GM12801 (cell line): ENCODE data around the gene SLC27A5.

Source experiments
- TF ChIP-seq, protein P1 (sequence below): IDR thresholded peaks from one replicate; pipeline ENCODE4 v1.5.1; 2011; ENCODE audit warnings: control low read depth; ENCODE audit not compliant: insufficient read length; ENCODE audit errors: extremely low read depth

Gene SLC27A5

DNA sequence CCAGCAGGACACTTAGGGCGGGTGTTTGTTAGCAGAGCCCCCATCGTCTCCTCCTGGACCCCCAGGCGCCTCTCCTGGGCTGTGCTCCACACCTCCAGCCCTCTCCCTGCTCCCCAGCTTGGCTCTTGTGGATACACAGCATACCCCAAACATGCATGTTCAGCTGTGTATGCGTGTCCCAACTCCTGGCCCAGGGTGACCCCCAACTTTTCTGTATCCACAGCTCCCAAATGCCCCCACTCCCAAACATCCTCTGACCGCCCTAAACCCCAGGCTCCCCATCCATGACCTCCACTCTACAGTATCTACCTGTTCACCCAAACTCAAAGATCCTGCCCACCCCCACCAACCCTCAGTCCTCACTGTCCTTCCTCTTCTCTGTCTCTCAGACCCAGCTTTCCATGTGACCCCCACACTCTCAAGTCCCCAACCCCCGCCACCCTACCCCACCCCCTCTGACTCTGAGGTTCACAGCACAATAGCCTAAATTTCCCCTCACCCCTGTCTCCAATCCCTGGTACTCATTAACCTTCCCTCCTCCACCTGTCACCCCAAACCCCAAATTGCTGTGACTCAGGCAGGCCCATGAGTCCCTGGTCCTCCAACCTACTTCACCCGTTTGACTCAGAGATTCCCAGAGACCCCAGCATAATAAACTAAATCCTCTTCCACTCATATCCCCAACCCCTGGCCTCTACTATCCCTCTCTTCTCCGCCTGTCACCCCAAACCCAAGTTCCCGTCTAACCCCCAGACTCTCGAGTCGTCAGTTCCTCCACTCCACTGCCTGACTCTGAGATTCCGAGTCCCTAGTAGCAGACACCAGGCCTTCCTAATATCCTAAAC lies 45.7 kb upstream of the SLC27A5 start:
- TF ChIP-seq, protein P1, sequence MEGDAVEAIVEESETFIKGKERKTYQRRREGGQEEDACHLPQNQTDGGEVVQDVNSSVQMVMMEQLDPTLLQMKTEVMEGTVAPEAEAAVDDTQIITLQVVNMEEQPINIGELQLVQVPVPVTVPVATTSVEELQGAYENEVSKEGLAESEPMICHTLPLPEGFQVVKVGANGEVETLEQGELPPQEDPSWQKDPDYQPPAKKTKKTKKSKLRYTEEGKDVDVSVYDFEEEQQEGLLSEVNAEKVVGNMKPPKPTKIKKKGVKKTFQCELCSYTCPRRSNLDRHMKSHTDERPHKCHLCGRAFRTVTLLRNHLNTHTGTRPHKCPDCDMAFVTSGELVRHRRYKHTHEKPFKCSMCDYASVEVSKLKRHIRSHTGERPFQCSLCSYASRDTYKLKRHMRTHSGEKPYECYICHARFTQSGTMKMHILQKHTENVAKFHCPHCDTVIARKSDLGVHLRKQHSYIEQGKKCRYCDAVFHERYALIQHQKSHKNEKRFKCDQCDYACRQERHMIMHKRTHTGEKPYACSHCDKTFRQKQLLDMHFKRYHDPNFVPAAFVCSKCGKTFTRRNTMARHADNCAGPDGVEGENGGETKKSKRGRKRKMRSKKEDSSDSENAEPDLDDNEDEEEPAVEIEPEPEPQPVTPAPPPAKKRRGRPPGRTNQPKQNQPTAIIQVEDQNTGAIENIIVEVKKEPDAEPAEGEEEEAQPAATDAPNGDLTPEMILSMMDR: no peak

- TF ChIP-seq, protein P1: no peak
Measured at GRCh38 chr19:58556622-58557220, 44.9 kb upstream of the SLC27A5 start.

GRCh38 chr19:58555920-58556621 lies 44.3 kb upstream of the SLC27A5 start:
- TF ChIP-seq, protein P1: no peak

GRCh38 chr19:58555369-58555885 lies 43.6 kb upstream of the SLC27A5 start:
- TF ChIP-seq, protein P1: no peak

DNA sequence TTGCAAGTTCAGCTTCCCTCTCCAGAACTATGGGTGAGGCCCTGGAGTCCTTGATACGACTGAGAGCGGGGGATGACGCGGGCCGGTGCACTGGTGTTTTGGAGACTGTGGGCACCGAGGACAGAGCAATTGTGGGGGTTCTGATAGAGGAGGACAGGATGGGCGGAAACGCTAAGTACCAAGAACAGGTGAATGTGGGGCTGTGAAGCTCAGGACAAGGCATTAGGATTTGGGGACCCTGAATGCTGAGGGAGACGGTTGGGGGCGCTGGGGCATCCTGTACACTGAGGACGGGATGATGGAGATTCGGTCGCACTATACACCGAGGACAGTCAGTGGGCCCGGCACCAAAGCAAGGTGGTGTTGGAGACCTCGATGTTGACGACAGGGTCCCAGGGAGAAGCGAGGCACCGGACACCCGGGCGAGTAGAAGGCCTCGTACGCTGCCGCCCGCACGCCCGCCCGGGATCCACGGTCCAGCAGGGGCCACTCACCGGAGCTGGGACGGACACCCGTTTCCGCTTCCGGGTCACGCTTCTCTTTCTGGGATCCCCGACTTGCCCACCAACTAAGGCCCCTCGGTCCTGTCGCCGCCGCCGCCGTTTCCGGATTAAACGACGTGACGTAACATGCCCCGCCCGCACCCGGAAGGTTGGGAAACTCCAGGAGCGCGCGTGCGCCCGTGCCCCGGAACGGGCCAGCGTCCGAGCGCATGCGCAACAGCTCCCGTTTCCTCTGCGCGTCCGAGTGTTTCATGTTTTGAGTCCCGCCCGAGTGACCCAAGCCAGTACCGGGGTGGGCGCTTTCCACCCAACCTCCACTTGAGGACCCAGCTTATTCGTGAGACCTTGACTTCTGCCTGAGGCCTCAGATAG lies 42.9 kb upstream of the SLC27A5 start, which contains the start of gene CHMP2A:
Gene CHMP2A (minus strand): TSS at position 612 of the 875 bp plus-strand sequence. CDS start 893 bp downstream, outside the sequence.
- TF ChIP-seq, protein P1: no peak

DNA sequence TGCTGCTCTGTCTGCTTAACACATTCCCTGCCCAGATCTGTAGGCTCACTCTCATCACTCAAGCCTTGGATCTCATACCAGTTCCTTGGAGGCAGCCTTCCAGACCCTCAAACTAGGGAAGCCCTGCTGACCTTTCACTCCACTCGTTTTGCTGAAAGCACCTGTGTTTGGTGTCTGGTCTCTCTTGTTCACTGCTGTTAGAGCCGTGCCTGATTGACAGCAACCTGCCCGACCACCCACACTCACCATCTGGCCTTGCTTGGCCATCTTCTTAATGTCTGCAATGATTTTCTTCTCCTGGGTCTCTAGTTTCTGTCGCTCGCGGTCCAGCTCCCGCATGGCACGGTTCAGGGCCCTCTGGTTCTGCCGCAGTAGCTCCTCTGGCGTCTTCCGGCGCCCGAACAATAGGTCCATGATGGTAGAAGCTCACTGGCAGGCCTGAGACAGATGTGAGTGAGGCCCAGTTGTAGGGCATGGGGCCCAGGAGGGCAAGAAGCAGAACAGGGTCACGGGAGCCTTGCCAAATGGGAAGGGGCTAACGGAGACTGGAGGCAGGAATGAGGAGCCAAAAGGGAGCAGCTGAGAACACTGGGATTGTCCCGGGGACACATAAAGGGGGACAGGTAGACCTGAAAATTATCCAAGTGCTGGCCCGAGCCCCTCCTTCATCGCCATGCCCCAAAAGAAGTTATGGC lies 42.2 kb upstream of the SLC27A5 start:
- TF ChIP-seq, protein P1: no peak
